ENCODE data around the gene ABHD8. TPM values are rescaled to one million over a fixed set of nuclear protein-coding genes. Genes with fewer than 3 reads are reported as not detected.

ABHD8 gene
- total and polyA plus RNA-seq, 2 of the 13 experiments (the other 11 are each of a cell fraction or from before 2014, with no cell fraction given): 6.3 to 7.2 TPM

GRCh38 chr19:17255150-17255621 is 48.0 kb downstream of the ABHD8 start (continued):
- TF ChIP-seq ZNF557 (CRISPR knock-in tag; IDR thresholded peaks at IDR 0.05) (no peak), E2F2 (CRISPR knock-in tag; IDR thresholded peaks at IDR 0.05; ENCODE audit: borderline replicate concordance) (no peak), CENPBD1 (CRISPR knock-in tag; IDR thresholded peaks at IDR 0.05; ENCODE audit: borderline replicate concordance, low read depth) (no peak), THRA (CRISPR knock-in tag; IDR thresholded peaks at IDR 0.05; ENCODE audit: borderline replicate concordance) (peak; percentile 36), CREB3 (CRISPR knock-in tag; IDR thresholded peaks at IDR 0.05) (no peak), MBNL3 (CRISPR knock-in tag; conservative IDR thresholded peaks at IDR 0.05) (no peak), SMAD3 (CRISPR knock-in tag; IDR thresholded peaks at IDR 0.05) (no peak), MAF1 (CRISPR knock-in tag; IDR thresholded peaks at IDR 0.05; ENCODE audit: borderline replicate concordance) (no peak), NAIF1 (CRISPR knock-in tag; IDR thresholded peaks at IDR 0.05; ENCODE audit: borderline replicate concordance) (no peak), FOXC1 (CRISPR knock-in tag; IDR thresholded peaks at IDR 0.05; ENCODE audit: borderline replicate concordance) (no peak), PAX8 (CRISPR knock-in tag; IDR thresholded peaks at IDR 0.05; ENCODE audit: borderline replicate concordance) (no peak), ZMYM2 (CRISPR knock-in tag; IDR thresholded peaks at IDR 0.05) (no peak), RBM22 (optimal IDR thresholded peaks at IDR 0.05; ENCODE audit: low read length) (no peak), KDM1A (CRISPR knock-in tag; IDR thresholded peaks at IDR 0.05) (peak; percentile 67; the same call in 1 of the 2 replicates), ZNF333 (CRISPR knock-in tag; IDR thresholded peaks at IDR 0.05; ENCODE audit: borderline replicate concordance) (no peak), AFF4 (CRISPR knock-in tag; IDR thresholded peaks at IDR 0.05) (no peak), ZNF33B (CRISPR knock-in tag; IDR thresholded peaks at IDR 0.05) (peak; percentile 59; the same call in 1 of the 2 replicates), FOXK1 (CRISPR knock-in tag; IDR thresholded peaks at IDR 0.05; ENCODE audit: borderline replicate concordance, low read depth) (no peak), ATRX (CRISPR knock-in tag; IDR thresholded peaks at IDR 0.05; ENCODE audit: borderline replicate concordance) (no peak), ZNF564 (CRISPR knock-in tag; IDR thresholded peaks at IDR 0.05) (no peak), BATF2 (CRISPR knock-in tag; IDR thresholded peaks at IDR 0.05) (no peak), ZNF839 (CRISPR knock-in tag; IDR thresholded peaks at IDR 0.05; ENCODE audit: borderline replicate concordance) (no peak), MIER2 (CRISPR knock-in tag; IDR thresholded peaks at IDR 0.05) (no peak)
